Astrocyte (in vitro differentiated cells and primary cell): Measurements from ENCODE around the gene RNF144A.

Experiments
- CTCF ChIP-seq: IDR thresholded peaks from 2 replicates; pipeline ENCODE4 v1.5.1; 2011; ENCODE audit warnings: low read depth, mild to moderate bottlenecking, inconsistent platforms, low read length, moderate library complexity; ENCODE audit not compliant: insufficient read depth
- EZH2 ChIP-seq: IDR thresholded peaks from 2 replicates; pipeline ENCODE4 v1.6.1; 2012; ENCODE audit warnings: mild to moderate bottlenecking, low read length, inconsistent platforms; ENCODE audit not compliant: insufficient read depth

DNA sequence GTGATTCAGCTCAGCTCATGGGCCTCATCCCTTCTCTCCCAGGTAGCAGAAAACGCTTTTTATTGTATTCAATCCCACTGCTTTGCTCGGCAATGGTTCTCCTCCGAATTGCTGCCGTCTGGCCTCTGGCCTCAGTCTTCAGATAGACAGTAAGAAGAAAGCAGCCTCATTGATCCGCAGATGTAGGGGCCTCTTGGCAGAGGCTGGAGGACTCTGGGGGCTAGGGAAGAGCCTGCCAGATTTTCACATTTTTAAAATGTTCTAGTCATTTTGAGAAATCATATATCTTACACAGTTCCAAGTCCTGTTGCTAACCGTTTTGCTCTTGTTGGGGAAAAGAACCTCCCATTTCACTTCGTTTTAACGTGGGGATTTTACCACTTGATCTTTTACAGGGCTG, 123.3 kb downstream of the RNF144A start:
- TF ChIP-seq CTCF (no peak), EZH2 (no peak)
